Measurements from ENCODE around the gene CTSD.
A peak's percentile ranks its signal among the peaks of the same experiment; 100 is the strongest.
"Not testable (repeated sequence)": the region's sequence is repeated elsewhere in the genome, so short reads cannot be mapped to it uniquely, and the experiment has no call there.

CTSD gene

GRCh38 chr11:1769304-1769936 is 5.7 kb upstream of the CTSD start:
- not testable (repeated sequence) for DNase-seq (ENCODE audit: low spot score in 2 of 2); H3K4me3 Mint-ChIP-seq; H3K4me1 Mint-ChIP-seq; H3K9me3 Mint-ChIP-seq; H3K27ac Mint-ChIP-seq; H3K36me3 Mint-ChIP-seq; ATAC-seq (ENCODE audit: low read depth)
- H3K27me3 Mint-ChIP-seq, result peaks cover 18% of the 10 kb centered on the region

GRCh38 chr11:1768141-1768469 is 4.4 kb upstream of the CTSD start:
- Mint-ChIP-seq H3K9me3 (no peaks in the 10 kb centered on the region), H3K36me3 (no peaks in the 10 kb centered on the region), H3K27me3 (peaks cover 12% of the 10 kb centered on the region), H3K27ac (no peak overlapping the region), H3K4me3 (no peak overlapping the region), H3K4me1 (peaks cover 8% of the 10 kb centered on the region)
- DNase-seq (ENCODE audit: low spot score in 2 of 2), result no peak
- ATAC-seq (ENCODE audit: low read depth), result no peak

GRCh38 chr11:1767399-1768140 is 3.8 kb upstream of the CTSD start:
- Mint-ChIP-seq H3K36me3 (no peaks in the 10 kb centered on the region), H3K4me3 (no peak overlapping the region), H3K9me3 (no peaks in the 10 kb centered on the region), H3K27ac (no peak overlapping the region), H3K4me1 (peaks cover 11% of the 10 kb centered on the region), H3K27me3 (peaks cover 10% of the 10 kb centered on the region)
- no peak for DNase-seq (ENCODE audit: low spot score in 2 of 2)
- no peak for ATAC-seq (ENCODE audit: low read depth)

GRCh38 chr11:1766719-1767398 is 3.1 kb upstream of the CTSD start:
- Mint-ChIP-seq H3K4me1 (peaks cover 10% of the 10 kb centered on the region), H3K27me3 (peaks cover 5% of the 10 kb centered on the region), H3K36me3 (no peaks in the 10 kb centered on the region), H3K4me3 (no peak overlapping the region), H3K9me3 (no peaks in the 10 kb centered on the region), H3K27ac (no peak overlapping the region)
- ATAC-seq (ENCODE audit: low read depth) (no peak), DNase-seq (ENCODE audit: low spot score in 2 of 2) (no peak)

GRCh38 chr11:1765871-1766718 is 2.4 kb upstream of the CTSD start:
- Mint-ChIP-seq H3K36me3 (no peaks in the 10 kb centered on the region), H3K27ac (no peak overlapping the region), H3K4me1 (peaks cover 12% of the 10 kb centered on the region), H3K9me3 (no peaks in the 10 kb centered on the region), H3K4me3 (no peak overlapping the region), H3K27me3 (peaks cover 5% of the 10 kb centered on the region)
- DNase-seq (ENCODE audit: low spot score in 2 of 2) (no peak), ATAC-seq (ENCODE audit: low read depth) (no peak)

GRCh38 chr11:1763336-1763795 is 361 bp downstream of the CTSD start:
- DNase-seq (ENCODE audit: low spot score in 2 of 2) (no peak), ATAC-seq (ENCODE audit: low read depth) (peak; percentile 43)
- H3K27me3 Mint-ChIP-seq, result no peaks in the 10 kb centered on the region
- H3K36me3 Mint-ChIP-seq, result no peaks in the 10 kb centered on the region
- H3K4me3 Mint-ChIP-seq, result peak overlapping the region; percentile 52
- peaks cover 16% of the 10 kb centered on the region for H3K4me1 Mint-ChIP-seq
- H3K9me3 Mint-ChIP-seq, result no peaks in the 10 kb centered on the region
- H3K27ac Mint-ChIP-seq, result no peak overlapping the region

DNA sequence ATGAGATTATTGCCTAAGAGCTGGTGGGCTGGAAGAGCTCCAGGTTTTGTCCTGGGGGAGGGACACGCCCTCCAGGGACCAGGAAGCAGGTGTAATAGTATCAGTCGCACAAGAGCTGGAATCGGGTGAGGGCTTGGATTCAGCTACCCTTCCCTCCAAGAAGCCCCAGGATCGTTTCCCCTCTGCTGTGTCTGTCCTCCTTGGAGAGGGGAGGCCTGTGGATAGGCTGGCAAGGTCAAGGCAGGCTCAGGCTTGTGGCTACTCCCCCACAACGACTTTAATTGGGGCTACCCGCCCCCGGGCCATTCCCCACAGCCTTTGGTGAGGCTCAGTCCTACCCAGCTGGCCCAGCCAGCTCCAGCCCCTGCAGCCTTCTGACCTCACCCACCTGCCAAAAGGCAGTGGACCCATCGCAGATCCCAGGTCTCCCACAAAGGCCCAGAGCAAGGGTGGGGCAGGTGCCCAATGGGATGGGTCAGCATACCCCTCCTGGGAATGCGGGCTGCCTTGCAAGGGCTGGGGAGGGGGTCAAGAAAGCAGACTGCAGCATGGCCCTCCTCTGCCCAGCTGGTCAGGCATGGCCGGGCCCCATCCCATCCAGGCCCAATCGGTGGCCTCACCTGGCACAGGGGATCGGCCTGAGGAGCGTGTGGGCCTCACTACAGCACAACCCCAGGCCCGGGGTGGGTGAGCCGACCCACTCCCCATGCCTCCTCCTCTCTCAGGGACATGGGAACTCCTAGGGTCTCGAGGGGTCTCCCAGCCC is 1.0 kb downstream of the CTSD start:
- no peak overlapping the region for H3K27ac Mint-ChIP-seq
- H3K36me3 Mint-ChIP-seq, result no peaks in the 10 kb centered on the region
- H3K27me3 Mint-ChIP-seq, result no peaks in the 10 kb centered on the region
- H3K4me1 Mint-ChIP-seq, result peaks cover 19% of the 10 kb centered on the region
- no peak for ATAC-seq (ENCODE audit: low read depth)
- no peaks in the 10 kb centered on the region for H3K9me3 Mint-ChIP-seq
- DNase-seq (ENCODE audit: low spot score in 2 of 2), result no peak
- peak overlapping the region; percentile 52 for H3K4me3 Mint-ChIP-seq

- peak overlapping the region; percentile 65 for H3K27ac Mint-ChIP-seq
These were observed 1.7 kb downstream of the CTSD start for GRCh38 chr11:1761857-1762536.

GRCh38 chr11:1761110-1761856 is 2.4 kb downstream of the CTSD start:
- no peak for ATAC-seq (ENCODE audit: low read depth)
- Mint-ChIP-seq H3K9me3 (no peaks in the 10 kb centered on the region), H3K4me3 (no peak overlapping the region), H3K27ac (peak overlapping the region; percentile 65), H3K4me1 (peaks cover 19% of the 10 kb centered on the region), H3K36me3 (peaks cover 2% of the 10 kb centered on the region), H3K27me3 (no peaks in the 10 kb centered on the region)
- no peak for DNase-seq (ENCODE audit: low spot score in 2 of 2)

More at GRCh38 chr11:1761857-1762536, 1.7 kb downstream of the CTSD start:
- ATAC-seq (ENCODE audit: low read depth), result no peak
- H3K4me3 Mint-ChIP-seq, result peak overlapping the region; percentile 52
- no peak for DNase-seq (ENCODE audit: low spot score in 2 of 2)
- peaks cover 19% of the 10 kb centered on the region for H3K4me1 Mint-ChIP-seq
- H3K27me3 Mint-ChIP-seq, result no peaks in the 10 kb centered on the region
- H3K36me3 Mint-ChIP-seq, result peaks cover 2% of the 10 kb centered on the region
- no peaks in the 10 kb centered on the region for H3K9me3 Mint-ChIP-seq

GRCh38 chr11:1760351-1761109 is 3.2 kb downstream of the CTSD start:
- no peak for ATAC-seq (ENCODE audit: low read depth)

DNA sequence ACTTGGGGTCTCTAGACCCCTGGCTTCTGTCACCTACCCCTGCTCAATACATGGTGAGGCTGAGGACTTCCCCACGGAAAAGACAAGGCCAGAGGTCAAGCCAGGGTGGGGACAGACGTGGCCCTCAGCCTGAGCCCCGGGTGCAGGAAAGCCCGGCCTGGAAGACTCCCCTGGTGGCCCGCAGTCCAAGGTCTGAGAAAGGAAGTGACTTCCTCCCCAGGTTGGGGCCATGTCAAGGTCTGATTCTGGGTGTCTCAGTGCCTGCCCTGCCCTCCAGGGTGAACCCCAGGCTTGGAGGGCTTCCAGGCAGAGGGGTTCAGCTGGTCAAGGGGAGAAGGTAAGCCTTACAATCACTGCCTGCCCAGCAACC is 3.9 kb downstream of the CTSD start:
- no peak overlapping the region for H3K27ac Mint-ChIP-seq
- no peaks in the 10 kb centered on the region for H3K9me3 Mint-ChIP-seq
- no peak for DNase-seq (ENCODE audit: low spot score in 2 of 2)
- peaks cover 9% of the 10 kb centered on the region for H3K36me3 Mint-ChIP-seq
- no peak overlapping the region for H3K4me3 Mint-ChIP-seq
- peaks cover 24% of the 10 kb centered on the region for H3K4me1 Mint-ChIP-seq
- no peaks in the 10 kb centered on the region for H3K27me3 Mint-ChIP-seq
- no peak for ATAC-seq (ENCODE audit: low read depth)

More at GRCh38 chr11:1760351-1761109, 3.2 kb downstream of the CTSD start:
- no peaks in the 10 kb centered on the region for H3K27me3 Mint-ChIP-seq
- H3K4me3 Mint-ChIP-seq, result no peak overlapping the region
- peaks cover 24% of the 10 kb centered on the region for H3K4me1 Mint-ChIP-seq
- H3K36me3 Mint-ChIP-seq, result peaks cover 8% of the 10 kb centered on the region
- no peaks in the 10 kb centered on the region for H3K9me3 Mint-ChIP-seq
- no peak for DNase-seq (ENCODE audit: low spot score in 2 of 2)
- no peak overlapping the region for H3K27ac Mint-ChIP-seq
